NT2/D1 (cell line): ENCODE measurements around the gene CIC.

ENCODE experiments used
- DNase-seq: peaks from one replicate; pipeline ENCODE4 v3.0.0-alpha.2; 2011; ENCODE audit warnings: low read depth, low spot score
- H3K27me3 ChIP-seq: 2 replicates; pipeline ENCODE4 v1.6.0; 2011; ENCODE audit warnings: mild to moderate bottlenecking; ENCODE audit not compliant: insufficient read length, insufficient read depth
- H3K36me3 ChIP-seq: 2 replicates; pipeline ENCODE4 v1.6.1; 2011; ENCODE audit warnings: mild to moderate bottlenecking, low read length, mixed read lengths; ENCODE audit not compliant: insufficient read depth, insufficient read length
- H3K4me1 ChIP-seq: 2 replicates; pipeline ENCODE4 v1.5.1; 2011; ENCODE audit not compliant: insufficient read depth, insufficient read length
- H3K4me3 ChIP-seq: 2 replicates; pipeline ENCODE4 v1.5.1; 2011; ENCODE audit warnings: low read depth; ENCODE audit not compliant: insufficient read length
- H3K9ac ChIP-seq: 2 replicates; pipeline ENCODE4 v1.6.0; 2011; ENCODE audit warnings: low read depth; ENCODE audit not compliant: insufficient read length
- H3K9me3 ChIP-seq: 2 replicates; pipeline ENCODE4 v1.5.1; 2011; ENCODE audit warnings: mild to moderate bottlenecking, low read length; ENCODE audit not compliant: insufficient read depth
- SUZ12 ChIP-seq: IDR thresholded peaks from 2 replicates; pipeline ENCODE4 v1.6.1; 2011; ENCODE audit not compliant: insufficient read length, insufficient read depth; ENCODE audit errors: extremely low read depth
- YY1 ChIP-seq: IDR thresholded peaks from 2 replicates; pipeline ENCODE4 v1.6.1; 2011; ENCODE audit not compliant: insufficient read length, insufficient read depth
- ZNF274 ChIP-seq: IDR thresholded peaks from 2 replicates; pipeline ENCODE4 v1.6.1; 2011; ENCODE audit warnings: mild to moderate bottlenecking, low read depth, low read length

CIC gene

DNA sequence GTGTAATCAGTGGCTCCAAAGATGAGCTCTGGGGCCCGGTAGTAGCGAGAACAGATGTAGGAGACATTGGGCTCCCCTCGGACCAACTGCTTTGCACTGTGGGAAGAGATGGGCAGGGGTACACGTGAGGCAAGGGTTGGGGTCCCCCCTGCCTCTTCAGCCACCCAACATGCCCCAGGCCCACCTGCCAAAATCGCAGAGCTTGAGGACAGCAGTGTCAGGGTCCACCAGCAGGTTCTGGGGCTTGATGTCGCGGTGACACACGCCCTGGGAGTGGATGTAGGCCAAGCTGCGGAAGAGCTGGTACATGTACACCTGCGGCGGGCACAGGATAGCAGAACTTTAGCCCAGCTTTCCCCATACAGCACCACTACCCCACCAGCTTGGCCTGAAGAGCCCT lies 34.7 kb upstream of the CIC start:
- H3K9ac ChIP-seq: no peak overlapping the region
- TF ChIP-seq SUZ12 (no peak), YY1 (no peak), ZNF274 (no peak)
- no peaks in the 10 kb centered on the region for H3K27me3 ChIP-seq
- DNase-seq: no peak
- H3K9me3 ChIP-seq: no peaks in the 10 kb centered on the region
- no peaks in the 10 kb centered on the region for H3K4me1 ChIP-seq
- H3K4me3 ChIP-seq: no peak overlapping the region
- peaks cover 79% of the 10 kb centered on the region for H3K36me3 ChIP-seq

DNA sequence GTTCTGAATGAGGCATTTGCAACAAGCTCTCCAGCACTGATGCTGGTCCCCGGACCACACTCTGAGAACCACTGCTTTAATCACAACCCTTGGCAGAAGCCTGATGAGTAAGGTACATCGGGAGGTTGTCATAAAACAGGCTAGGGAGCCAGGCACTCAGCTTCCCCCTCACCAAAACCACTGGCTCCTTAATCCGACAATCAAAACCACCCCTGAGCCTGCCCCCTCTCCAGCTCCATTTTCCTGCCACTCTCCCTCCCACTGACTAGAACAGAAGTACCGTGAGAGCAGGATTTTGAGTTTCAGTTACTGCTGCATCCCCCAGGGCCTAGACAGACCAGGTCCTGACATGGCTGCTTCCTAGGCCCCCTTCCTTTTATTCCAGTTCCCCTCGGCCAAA lies 33.9 kb upstream of the CIC start:
- TF ChIP-seq ZNF274 (no peak), SUZ12 (no peak), YY1 (no peak)
- Histone ChIP-seq H3K27me3 (no peaks in the 10 kb centered on the region), H3K4me3 (no peak overlapping the region), H3K36me3 (peaks cover 81% of the 10 kb centered on the region), H3K4me1 (no peaks in the 10 kb centered on the region), H3K9me3 (no peaks in the 10 kb centered on the region), H3K9ac (no peak overlapping the region)
- no peak for DNase-seq

DNA sequence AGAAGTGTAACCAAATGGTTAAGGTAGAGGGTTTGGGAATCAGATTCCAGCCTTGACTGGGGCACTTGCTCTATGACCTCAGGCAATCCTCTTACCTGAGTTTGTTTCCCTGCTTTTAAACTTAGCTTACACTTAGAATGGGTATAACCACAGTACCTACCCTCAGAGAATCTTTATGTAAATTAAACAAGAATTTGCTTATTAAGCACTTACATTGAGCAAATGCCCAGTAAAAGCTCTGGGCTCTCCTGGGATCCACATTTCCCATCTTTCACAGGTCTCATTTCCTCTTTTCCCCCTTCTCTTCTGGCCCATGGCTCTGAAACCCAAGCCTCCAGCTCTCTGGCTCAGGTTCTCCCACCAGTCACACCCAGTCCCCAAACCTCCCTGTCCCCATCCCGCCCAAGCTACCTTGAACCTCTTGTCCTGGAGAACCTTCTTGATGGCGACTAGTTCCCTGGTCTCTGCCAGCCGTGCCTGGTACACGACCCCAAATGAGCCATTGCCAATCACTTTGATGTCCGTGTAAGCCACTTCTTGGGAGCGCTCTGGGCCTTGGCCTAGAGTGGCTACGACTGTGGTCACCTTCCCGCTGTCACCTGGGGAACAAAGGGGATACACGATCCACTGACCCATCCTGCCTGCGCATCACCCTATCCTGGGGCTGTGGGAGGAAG lies 29.4 kb upstream of the CIC start:
- no peak overlapping the region for H3K4me3 ChIP-seq
- H3K4me1 ChIP-seq: no peaks in the 10 kb centered on the region
- H3K36me3 ChIP-seq: peaks cover 45% of the 10 kb centered on the region
- H3K27me3 ChIP-seq: no peaks in the 10 kb centered on the region
- TF ChIP-seq YY1 (no peak), SUZ12 (no peak), ZNF274 (no peak)
- H3K9ac ChIP-seq: no peak overlapping the region
- no peak for DNase-seq
- H3K9me3 ChIP-seq: no peaks in the 10 kb centered on the region

DNA sequence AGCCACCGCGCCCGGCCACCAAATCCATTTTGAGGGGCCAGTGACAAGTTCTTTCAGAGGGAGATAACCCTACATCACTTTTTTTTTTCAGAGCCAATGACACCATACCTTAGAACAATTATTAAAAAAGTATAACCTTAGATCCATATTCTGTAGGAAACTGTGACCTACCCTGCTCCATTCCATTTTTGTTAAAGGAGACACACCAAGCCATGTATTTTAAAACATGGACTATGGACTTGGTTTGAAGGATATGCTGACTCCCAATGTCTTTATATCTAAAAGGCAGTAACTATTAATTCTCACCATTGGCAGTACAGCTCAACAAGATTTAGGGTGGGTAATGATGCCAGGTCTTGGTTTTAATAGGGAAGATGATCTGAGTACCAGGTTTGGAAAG lies 27.8 kb upstream of the CIC start:
- TF ChIP-seq SUZ12 (no peak), ZNF274 (no peak), YY1 (no peak)
- Histone ChIP-seq H3K27me3 (no peaks in the 10 kb centered on the region), H3K4me1 (no peaks in the 10 kb centered on the region), H3K9ac (peak overlapping the region; percentile 78), H3K4me3 (peak overlapping the region; percentile 71), H3K36me3 (peaks cover 32% of the 10 kb centered on the region), H3K9me3 (no peaks in the 10 kb centered on the region)
- DNase-seq: no peak

DNA sequence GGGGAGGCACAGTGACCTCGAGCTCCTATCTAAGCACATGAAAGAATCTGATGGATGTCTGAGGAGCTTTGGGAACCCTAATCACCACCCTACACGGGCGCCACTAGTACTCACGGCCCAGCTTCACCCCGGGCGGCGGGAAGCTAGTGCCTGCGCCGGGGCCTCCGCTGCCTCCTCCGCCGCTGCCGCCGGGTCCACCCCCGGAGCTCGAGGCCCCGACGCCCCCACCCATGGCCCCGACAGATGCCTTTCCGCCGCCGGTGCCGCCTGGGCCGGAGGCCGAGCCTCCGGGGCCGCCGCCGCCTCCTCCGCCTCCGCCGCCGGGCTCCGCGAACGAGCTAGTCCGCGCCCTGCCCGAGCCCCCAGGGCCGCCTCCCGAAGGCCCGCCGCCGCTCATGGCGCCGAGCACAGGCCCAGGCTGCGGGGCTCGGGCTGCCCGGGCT lies 27.0 kb upstream of the CIC start:
- DNase-seq: no peak
- Histone ChIP-seq H3K4me1 (no peaks in the 10 kb centered on the region), H3K36me3 (peaks cover 32% of the 10 kb centered on the region), H3K27me3 (no peaks in the 10 kb centered on the region), H3K9ac (peak overlapping the region; percentile 78), H3K9me3 (no peaks in the 10 kb centered on the region), H3K4me3 (peak overlapping the region; percentile 71)
- TF ChIP-seq YY1 (no peak), ZNF274 (no peak), SUZ12 (no peak)

DNA sequence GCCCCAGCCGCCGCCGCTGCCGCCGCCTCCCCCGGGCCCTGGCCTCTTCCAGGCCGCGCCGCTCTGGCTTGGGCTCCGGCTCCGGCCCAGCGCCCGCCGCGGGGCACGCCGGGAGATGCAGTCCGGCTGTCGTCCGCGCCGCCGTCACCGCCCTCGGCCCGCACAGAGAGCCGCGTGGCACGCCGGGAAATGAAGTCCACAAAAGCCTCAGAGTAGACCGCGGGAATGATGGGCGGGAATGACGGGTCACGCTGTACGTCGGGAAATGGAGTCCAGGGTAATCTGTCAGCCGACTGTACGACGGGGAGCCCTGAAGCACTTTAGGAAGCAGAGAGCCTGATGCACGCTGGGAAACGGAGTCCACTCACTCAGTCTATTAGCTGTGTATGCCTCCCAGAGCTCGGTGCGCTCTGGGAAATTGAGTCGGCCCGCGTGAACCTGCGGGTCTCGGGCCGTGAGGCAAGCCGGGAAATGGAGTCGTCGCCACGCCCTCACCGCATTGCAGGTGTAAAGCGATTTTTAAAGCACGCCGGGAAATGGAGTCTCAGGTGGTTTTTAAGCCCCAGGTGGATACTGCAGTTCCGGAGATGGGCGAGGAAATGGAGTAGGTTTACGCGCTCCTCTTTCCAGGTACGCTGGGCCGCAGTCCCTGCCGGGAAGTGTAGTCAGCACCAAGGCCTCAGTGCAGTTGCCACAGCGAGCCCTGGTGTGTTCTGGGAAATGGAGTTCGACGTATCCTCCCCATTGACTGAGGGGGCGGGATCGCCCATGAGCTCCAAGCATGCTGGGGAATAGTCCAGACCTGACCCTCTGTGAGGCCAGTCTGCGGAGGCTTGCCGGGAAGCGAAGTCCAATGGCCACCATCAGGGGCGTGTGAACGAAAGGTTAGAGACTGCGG lies 26.3 kb upstream of the CIC start, which contains the start of gene GSK3A:
GSK3A (minus strand) TSS at position 91 of the 898 bp plus-strand sequence. CDS start 137 bp downstream, outside the sequence.
- Histone ChIP-seq H3K36me3 (peaks cover 33% of the 10 kb centered on the region), H3K4me3 (peak within 1 kb of the TSS; percentile 71), H3K9me3 (no peaks in the 10 kb centered on the region), H3K9ac (peak within 1 kb of the TSS; percentile 78), H3K4me1 (no peaks in the 10 kb centered on the region), H3K27me3 (no peaks in the 10 kb centered on the region)
- TF ChIP-seq YY1 (peak; percentile 43), SUZ12 (no peak)
- peak; percentile 95 for DNase-seq
